SK-N-SH treated with all-trans-retinoic acid at 6 μM for 48 hours (cell line): ENCODE data around the gene DOK6.

Experiments
- ARNTL ChIP-seq: fragments of 450-650 bp; formaldehyde crosslinking; IDR thresholded peaks from 2 replicates; pipeline ENCODE4 v1.5.0; 2020; ENCODE audit warnings: low read depth, mild to moderate bottlenecking, moderate library complexity, borderline replicate concordance
- CREB5 ChIP-seq: fragments of 250-450 bp; sonication (Bioruptor Pico); IDR thresholded peaks from 2 replicates; pipeline ENCODE4 v1.5.1; 2020; ENCODE audit warnings: low read depth, mild to moderate bottlenecking, moderate library complexity
- CSRNP3 ChIP-seq: fragments of 250-450 bp; sonication (Bioruptor Pico); IDR thresholded peaks from 2 replicates; pipeline ENCODE4 v1.5.1; 2021; ENCODE audit warnings: mild to moderate bottlenecking, moderate library complexity
- ZNF565 ChIP-seq: fragments of 450-650 bp; formaldehyde crosslinking; conservative IDR thresholded peaks from 2 replicates; pipeline ENCODE4 v1.5.0; 2020; ENCODE audit warnings: low read depth, mild to moderate bottlenecking, moderate library complexity
- ZNF8 ChIP-seq: fragments of 450-650 bp; formaldehyde crosslinking; IDR thresholded peaks from 2 replicates; pipeline ENCODE4 v1.5.0; 2020; ENCODE audit warnings: mild to moderate bottlenecking, moderate library complexity

GRCh38 chr18:69400976-69401225, 213 bp downstream of the DOK6 start:
- TF ChIP-seq ZNF8 (CRISPR knock-in tag) = no peak
- TF ChIP-seq CSRNP3 (CRISPR knock-in tag) = no peak
- no peak for TF ChIP-seq ARNTL (CRISPR knock-in tag)
- no peak for TF ChIP-seq ZNF565 (CRISPR knock-in tag)
- no peak for TF ChIP-seq CREB5 (CRISPR knock-in tag)
